ENCODE data around the gene ZMIZ1.

DNA sequence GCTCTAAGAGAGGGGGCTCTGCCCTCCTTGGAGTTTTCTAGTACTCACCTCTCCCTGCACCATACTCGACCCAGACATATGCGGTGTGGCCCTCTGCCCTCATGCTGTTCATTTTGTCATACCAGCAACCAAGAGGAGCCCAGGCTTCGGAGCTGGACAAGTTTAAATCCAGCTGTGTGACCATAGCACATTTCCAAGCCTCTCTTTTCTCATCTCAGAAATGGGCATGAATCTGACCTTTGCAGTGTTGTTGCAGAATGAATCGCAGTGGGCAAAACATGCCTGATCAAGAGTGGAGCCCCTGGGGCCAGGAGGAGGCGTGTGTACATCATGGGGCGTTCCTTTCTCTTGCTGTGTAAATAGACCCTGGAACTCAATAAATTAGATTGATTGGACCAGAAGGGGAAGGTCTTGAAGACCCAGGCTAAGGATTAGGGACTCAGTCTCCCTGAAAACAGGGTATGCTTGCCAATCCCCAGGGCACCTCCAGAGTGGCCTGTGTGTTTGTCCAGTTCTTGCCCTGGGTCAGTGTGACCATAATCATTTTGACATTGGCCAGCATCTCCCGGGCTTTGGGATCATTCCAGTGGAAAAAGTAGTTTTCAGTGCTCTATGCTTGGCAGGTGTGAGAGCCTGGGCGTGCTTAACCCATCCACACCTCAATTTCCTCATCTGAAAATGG is 59.6 kb downstream of the ZMIZ1 start:
- TF ChIP-seq, protein P1, sequence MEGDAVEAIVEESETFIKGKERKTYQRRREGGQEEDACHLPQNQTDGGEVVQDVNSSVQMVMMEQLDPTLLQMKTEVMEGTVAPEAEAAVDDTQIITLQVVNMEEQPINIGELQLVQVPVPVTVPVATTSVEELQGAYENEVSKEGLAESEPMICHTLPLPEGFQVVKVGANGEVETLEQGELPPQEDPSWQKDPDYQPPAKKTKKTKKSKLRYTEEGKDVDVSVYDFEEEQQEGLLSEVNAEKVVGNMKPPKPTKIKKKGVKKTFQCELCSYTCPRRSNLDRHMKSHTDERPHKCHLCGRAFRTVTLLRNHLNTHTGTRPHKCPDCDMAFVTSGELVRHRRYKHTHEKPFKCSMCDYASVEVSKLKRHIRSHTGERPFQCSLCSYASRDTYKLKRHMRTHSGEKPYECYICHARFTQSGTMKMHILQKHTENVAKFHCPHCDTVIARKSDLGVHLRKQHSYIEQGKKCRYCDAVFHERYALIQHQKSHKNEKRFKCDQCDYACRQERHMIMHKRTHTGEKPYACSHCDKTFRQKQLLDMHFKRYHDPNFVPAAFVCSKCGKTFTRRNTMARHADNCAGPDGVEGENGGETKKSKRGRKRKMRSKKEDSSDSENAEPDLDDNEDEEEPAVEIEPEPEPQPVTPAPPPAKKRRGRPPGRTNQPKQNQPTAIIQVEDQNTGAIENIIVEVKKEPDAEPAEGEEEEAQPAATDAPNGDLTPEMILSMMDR (IDR thresholded peaks at IDR 0.05), result no peak
- TF ChIP-seq POLR2A (IDR thresholded peaks at IDR 0.05), result no peak
